GM18909 (cell line): ENCODE measurements around the gene IL17D.
"Not testable (repeated sequence)": the region's sequence is repeated elsewhere in the genome, so short reads cannot be mapped to it uniquely, and the experiment has no call there.

Source experiments
- ATAC-seq: cut with Tn5 transposase; IDR thresholded peaks from one replicate; pipeline ENCODE4 v1.9.1; 2021; ENCODE audit warnings: mild to moderate bottlenecking; ENCODE audit not compliant: unreplicated experiment, poor library complexity

The IL17D gene

GRCh38 chr13:20716951-20717350, 13.5 kb downstream of the IL17D start:
- ATAC-seq, result no peak

GRCh38 chr13:20717581-20718542, 14.4 kb downstream of the IL17D start:
- ATAC-seq, result no peak

GRCh38 chr13:20718958-20719566, 15.6 kb downstream of the IL17D start:
- ATAC-seq, result no peak

GRCh38 chr13:20719783-20720182, 16.3 kb downstream of the IL17D start:
- ATAC-seq, result no peak

GRCh38 chr13:20720499-20720898, 17.0 kb downstream of the IL17D start:
- no peak for ATAC-seq

- ATAC-seq, result no peak
Observed at GRCh38 chr13:20721058-20721453, 17.6 kb downstream of the IL17D start.

- no peak for ATAC-seq
Observed at GRCh38 chr13:20721454-20722357, 18.2 kb downstream of the IL17D start.

- ATAC-seq, result no peak
Observed at GRCh38 chr13:20727856-20728255, 24.4 kb downstream of the IL17D start.

GRCh38 chr13:20728579-20729311, 25.2 kb downstream of the IL17D start:
- ATAC-seq, result no peak

- ATAC-seq, result no peak
Observed at GRCh38 chr13:20729633-20730585, 26.4 kb downstream of the IL17D start.

- no peak for ATAC-seq
Observed at GRCh38 chr13:20738616-20739015, 35.1 kb downstream of the IL17D start.

GRCh38 chr13:20740021-20740420, 36.5 kb downstream of the IL17D start:
- ATAC-seq, result no peak

- not testable (repeated sequence) for ATAC-seq
Observed at GRCh38 chr13:20743830-20744404, 40.4 kb downstream of the IL17D start.

- no peak for ATAC-seq
Observed at GRCh38 chr13:20749377-20749776, 45.9 kb downstream of the IL17D start.

GRCh38 chr13:20754009-20754408, 50.5 kb downstream of the IL17D start:
- no peak for ATAC-seq

- no peak for ATAC-seq
Observed at GRCh38 chr13:20760872-20761271, 57.4 kb downstream of the IL17D start.

GRCh38 chr13:20767309-20767943, 63.9 kb downstream of the IL17D start:
- ATAC-seq, result no peak

GRCh38 chr13:20769091-20769490, 65.6 kb downstream of the IL17D start:
- no peak for ATAC-seq
